GM21390 (cell line): ENCODE data around the gene FAF1.

Source experiments
- ATAC-seq: cut with Tn5 transposase; IDR thresholded peaks from one replicate; pipeline ENCODE4 v1.9.1; 2021; ENCODE audit not compliant: unreplicated experiment

The FAF1 gene

DNA sequence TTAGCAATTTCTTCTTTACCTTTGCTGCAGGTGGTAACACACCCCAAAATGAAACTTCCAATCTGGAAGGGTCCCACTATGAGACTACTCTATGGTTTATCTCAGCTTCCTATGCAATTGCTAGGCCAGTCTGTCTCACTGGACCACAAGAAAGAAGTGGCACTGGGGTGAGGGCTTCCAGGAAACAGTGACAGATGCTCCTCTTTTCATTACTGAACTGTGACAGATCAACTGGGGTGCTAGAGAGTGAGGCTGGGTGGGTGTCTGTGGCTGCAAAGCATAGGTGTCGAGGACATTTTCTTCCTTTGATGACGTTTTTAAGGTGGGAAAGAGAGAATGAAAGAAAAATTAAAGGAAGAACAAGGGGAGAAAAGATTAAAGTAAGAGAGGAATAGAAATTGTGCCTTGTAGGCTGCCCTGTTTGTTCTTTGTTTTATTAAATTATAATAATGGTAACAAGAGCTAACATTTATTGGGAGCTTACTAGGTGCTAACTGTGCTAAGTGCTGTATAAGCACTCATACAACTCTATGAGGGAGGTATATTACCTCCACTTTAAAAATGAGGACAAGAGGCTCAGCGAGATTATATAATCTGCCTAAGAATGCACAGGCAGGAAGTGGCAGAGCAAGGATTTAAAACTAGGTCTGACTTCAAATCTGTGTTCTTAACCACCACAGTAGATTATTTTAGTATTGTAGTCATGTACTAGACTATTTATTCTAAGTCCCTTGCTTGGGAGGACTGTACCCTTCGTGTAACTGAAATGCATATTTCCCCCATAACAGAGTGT lies 509.0 kb downstream of the FAF1 start:
- no peak for ATAC-seq

- no peak for ATAC-seq
These were observed 512.1 kb downstream of the FAF1 start for GRCh38 chr1:50447961-50448360.

GRCh38 chr1:50441183-50441582 lies 518.9 kb downstream of the FAF1 start:
- ATAC-seq: no peak

DNA sequence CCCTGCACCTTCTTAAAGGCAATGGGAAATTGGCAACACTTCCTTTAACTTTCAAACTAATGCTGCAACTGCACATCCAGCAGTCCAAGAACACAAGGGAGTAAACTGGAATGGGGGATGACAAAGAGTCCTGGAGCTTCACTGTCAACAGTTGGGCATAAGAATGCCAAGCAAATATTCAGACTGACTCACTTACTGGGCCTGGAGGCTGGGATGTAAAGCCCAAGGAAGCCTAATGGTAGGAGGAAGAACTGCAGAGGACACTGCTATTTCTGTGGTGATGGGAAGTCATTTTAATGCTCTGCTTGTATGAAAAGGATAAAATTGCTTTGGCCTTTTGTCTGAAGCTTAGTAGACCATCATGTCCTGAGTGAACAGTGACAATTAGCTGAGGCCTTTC lies 521.1 kb downstream of the FAF1 start:
- ATAC-seq: no peak

GRCh38 chr1:50436489-50436888 lies 523.6 kb downstream of the FAF1 start:
- no peak for ATAC-seq

DNA sequence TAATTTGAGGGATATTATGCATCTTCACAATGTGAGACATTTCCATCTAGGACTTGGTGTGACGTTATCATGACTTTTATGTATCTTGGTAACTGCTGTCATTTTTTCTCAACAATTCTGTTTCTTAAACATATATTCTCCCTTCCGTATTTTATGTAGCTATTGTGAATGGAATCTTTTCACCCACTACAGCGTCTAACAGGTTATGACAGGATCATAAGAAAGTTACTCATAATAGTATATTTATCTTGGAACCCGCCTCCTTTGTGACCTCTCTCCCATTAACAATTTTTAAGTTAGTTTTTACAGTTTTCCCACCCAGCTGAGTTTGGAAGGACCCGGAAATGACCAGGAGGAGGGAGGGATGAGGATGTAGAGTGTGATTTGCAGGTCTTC lies 530.1 kb downstream of the FAF1 start:
- no peak for ATAC-seq

DNA sequence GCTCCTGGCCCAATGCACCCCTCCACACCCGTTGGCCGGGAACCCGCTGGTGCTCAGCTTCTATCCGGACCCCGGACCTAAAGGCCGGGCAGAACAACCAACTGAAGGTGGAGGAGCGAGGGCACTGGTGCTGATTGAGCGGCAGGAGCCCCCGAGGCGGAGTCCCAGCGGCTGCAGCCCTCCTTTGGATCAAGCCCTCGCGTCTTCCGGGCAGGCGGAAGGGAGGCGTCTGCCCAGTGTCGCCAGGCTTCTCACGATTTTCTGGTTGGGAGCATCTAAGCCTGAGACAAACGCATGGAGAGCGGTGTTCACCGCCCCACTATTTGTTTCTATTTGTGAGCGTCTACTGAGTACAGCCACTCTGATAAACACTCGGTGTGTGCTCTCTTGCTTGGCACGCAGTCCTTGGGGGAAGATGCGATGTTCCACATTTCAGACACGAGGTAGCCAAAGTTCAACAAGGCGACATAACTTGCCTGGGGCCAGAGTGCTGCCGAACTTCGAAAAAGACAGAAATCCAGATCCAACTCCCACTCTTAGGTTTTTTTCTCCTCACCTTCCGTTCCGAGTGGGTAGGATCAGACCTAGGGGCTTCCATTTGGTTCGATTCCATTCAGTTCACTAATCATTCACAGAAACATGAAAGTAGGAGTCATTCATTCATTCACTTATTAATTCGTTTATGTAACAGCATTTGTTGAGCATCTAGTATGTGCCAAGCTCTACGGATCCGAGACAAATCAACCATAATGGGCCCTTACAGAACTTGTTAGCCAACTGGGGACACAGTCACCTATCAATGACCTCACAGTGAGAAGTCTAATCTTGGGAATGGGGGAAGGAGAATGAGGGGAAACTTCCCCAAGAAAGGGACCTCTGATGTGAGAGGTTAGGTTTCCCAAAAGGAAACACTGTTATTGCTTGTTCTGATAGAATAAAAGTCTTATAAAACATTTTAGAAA lies 532.0 kb downstream of the FAF1 start:
- ATAC-seq: no peak

- ATAC-seq: no peak
These were observed 532.8 kb downstream of the FAF1 start for GRCh38 chr1:50427086-50427817.

DNA sequence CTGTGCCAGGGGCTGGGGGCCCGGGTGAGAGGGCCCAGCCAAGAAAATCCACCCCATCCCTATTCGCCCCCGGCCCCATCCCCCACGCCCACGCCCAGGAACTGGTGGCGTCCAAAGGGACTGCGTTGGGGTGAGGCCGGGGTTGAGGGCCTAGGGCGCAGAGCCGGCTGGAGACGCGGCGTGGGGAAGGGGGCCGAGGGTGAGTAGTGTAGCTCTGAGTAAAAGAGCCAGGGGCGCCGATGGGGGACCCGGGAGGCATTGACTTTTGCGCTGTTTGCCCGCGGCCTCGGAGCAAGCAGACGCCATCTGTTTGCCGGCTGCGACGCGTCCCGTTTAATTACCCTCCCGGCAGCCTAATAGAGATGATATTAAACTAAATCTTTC lies 533.4 kb downstream of the FAF1 start:
- ATAC-seq: no peak

- ATAC-seq: no peak
These were observed 533.9 kb downstream of the FAF1 start for GRCh38 chr1:50426108-50426700.

GRCh38 chr1:50425376-50426107 lies 534.5 kb downstream of the FAF1 start:
- no peak for ATAC-seq

DNA sequence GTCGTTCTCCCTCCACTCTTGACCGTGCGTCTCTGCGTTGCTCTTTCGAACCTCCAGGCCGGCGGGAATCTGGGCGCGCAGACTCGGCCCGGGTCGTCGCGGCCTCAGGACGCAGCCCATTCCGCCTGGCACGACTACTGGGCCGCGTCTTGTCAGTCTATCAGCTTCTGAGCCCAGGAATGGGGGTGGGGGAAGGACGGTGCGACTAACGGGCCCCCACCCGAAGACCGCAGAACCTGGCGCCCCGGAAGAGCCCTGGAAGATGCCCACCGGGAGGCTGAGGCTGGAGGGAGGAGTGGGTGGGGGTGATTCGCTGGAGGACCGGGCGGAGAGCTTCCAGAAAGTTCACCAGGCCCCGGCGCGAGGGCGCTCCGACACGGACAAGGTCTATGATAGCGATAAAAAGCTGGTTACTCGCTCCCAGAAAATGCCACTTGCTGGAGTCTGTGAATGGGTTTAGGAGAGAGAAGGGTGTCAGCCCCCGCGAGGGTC lies 535.1 kb downstream of the FAF1 start:
- no peak for ATAC-seq

DNA sequence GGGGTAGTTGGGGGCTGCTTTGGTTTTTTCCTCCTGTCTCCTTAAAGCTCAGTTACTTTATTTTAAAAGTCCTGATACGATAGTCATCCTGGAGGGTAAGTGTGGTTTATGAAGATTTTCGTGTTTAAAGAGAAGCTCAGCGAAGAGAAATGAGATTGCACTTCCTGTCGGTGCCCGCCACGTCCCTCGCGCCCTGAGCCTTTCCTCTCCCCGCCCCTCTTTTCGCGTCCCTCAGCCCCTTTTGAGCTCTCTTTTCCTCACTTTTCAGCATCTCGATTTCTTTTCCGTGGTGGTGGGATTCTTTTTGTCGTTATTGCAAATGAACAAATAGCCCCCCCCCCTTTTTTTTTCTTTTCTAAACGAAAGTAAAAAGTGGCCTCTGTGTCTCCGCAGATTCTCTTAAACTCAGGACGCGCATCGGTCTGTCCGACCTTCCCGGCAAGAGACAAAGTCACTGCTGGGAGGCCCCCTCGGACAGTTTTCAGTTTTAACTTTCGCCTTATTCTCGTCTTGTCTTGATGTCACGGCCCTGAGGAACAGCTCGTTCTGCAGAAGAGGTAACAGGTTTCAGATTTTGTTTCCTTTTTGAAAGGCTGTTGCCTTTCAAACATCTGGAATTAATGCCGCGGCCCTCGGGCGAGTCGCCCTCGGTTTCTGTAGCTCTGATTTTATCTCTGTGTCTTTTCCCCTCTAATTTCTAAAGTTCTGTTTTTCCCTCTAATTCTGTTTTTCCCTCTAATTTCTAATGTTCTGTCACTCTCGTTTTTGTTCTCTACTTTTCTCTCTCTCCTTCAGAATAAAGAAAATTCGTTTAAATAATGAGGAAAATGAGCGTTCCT lies 535.8 kb downstream of the FAF1 start:
- no peak for ATAC-seq

GRCh38 chr1:50423670-50424000 lies 536.4 kb downstream of the FAF1 start:
- no peak for ATAC-seq

- no peak for ATAC-seq
These were observed 537.0 kb downstream of the FAF1 start, which contains the start of gene DMRTA2 for GRCh38 chr1:50422946-50423669. DMRTA2 (minus strand) TSS chr1:50423443; CDS start chr1:50421536, 1,907 bp downstream.

DNA sequence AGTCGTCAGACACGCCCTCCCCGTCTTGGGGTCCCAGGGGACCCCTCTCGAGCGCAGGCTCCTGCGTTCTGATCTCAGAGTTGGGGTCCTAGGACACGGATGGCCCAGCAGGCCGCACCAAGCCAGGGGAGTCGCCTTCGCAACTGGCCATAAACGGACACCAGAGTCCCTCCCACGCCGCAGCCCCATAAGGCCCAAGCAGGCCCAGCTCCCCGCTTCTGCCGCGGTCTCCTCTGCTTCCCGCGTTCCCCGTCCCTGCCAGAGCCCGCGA lies 537.5 kb downstream of the FAF1 start:
- no peak for ATAC-seq

DNA sequence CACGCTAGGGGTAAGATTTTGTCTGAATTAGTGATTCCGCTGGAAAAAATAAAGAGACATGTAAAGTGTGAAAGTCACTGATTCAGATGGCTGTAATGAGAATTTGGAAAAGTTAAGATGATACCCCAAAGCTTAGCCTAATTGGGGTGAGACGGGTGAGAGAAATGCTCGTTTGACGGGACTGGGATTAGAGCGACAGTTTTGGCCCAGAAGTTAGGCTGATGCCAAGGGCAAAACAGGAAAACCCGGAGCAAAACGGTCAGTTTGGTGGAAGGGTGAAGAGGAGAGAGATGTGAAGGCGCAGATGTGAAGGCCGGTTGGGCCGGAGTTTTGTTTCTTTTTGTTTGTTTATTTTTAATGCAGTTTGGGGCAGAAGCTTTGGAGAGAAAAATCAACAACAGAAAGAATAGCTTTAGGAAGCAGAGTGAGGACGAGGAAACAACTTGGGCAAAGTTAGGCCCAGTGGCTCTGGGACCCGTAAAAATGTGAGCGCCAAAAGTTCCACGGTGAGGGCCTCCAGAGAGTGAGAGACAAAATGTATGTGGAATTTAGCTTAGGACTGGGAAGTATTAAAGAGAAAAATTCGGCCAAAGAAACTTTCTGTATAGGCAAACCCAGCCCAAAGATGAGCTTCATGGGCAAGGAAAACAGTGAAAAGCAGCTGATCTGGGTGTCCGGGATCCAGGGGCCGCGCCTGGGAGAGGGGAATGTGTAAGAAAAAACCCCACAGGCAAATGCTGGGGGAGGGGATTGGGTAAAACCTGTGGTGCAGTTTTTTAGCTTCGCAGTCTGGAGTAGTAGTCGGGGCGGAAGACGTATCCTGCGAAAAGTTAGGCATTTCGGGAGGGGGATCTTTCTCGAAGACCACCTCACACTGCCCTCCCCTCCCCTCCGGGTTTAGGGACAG lies 538.0 kb downstream of the FAF1 start:
- ATAC-seq: no peak

- ATAC-seq: no peak
These were observed 538.7 kb downstream of the FAF1 start for GRCh38 chr1:50421366-50421748.
